ENCODE data around the gene TBC1D5. TPM values are rescaled to one million over a fixed set of nuclear protein-coding genes. Genes with fewer than 3 reads are reported as not detected.

The TBC1D5 gene
- total RNA-seq, 1 donor from 2014 or later = 67.7 TPM

DNA sequence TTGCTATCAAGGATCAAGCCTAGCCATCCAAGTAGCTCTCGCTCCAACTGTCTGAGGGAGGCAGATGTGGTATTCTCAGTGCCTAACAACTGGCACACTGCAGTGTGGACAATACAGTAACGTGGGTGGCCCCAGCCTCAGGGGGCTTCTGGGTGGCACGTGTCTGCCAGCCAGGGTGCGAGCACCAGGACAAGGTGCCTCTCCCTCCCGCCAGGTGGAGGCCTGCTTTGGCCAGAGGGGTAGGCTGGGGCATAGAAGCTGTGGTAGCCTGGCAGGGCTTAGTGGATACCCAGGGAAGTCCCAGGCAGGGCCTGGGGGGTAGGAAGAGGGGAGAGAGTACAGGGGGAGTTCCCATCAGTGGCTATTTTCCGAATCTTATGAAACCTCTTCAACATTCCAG is 623.7 kb downstream of the TBC1D5 start:
- DNase-seq (ENCODE audit: low read depth, low spot score) = no peak

DNA sequence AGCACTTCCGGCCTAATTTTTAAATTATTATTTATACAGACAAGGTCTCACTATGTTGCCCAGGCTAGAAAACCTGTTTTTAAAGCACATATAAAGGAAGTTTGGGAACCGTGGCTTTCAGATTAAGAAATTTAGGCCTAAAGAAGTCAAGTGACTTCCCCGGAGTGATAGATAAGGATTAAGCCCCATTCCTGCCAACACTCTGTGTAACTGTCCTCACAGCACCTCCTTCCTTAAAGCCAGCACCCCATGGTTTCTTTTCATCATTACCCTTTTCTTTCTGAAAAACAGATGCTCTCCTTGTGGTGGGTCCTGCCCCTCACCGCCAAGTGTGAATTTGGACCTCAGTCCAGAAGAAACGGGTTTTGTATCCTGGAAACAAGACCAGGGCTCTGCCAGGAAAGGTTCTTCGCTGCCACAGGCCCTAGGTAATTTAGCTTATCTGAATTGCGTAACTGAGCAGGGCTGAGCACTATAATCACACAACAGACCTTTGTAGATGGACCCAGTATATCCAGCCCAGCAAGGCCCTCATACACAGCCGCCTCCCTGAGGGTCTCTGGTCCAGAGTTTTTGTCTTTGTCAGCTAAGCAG is 626.3 kb downstream of the TBC1D5 start:
- no peak for DNase-seq (ENCODE audit: low read depth, low spot score)

DNA sequence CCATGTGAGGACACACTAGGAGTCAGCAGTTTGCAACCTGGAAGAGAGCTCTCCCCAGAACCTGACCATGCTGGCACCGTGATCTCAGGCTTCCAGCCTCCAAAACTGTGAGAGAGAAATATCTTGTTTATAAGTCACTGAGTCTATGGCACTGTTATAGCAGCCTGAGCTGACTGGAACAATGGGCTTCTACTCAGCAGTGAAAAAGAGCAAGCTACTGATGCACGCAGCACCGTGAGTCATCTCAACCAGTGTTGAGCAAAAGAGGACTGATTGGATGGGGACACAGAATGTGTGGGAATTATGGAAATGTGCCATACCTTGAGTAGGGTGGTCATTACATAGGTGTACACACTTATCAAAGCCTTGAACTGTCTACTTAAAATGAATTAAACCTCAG is 627.2 kb downstream of the TBC1D5 start:
- no peak for DNase-seq (ENCODE audit: low read depth, low spot score)

GRCh38 chr3:17111586-17111985 is 630.8 kb downstream of the TBC1D5 start:
- no peak for DNase-seq (ENCODE audit: low read depth, low spot score)

DNA sequence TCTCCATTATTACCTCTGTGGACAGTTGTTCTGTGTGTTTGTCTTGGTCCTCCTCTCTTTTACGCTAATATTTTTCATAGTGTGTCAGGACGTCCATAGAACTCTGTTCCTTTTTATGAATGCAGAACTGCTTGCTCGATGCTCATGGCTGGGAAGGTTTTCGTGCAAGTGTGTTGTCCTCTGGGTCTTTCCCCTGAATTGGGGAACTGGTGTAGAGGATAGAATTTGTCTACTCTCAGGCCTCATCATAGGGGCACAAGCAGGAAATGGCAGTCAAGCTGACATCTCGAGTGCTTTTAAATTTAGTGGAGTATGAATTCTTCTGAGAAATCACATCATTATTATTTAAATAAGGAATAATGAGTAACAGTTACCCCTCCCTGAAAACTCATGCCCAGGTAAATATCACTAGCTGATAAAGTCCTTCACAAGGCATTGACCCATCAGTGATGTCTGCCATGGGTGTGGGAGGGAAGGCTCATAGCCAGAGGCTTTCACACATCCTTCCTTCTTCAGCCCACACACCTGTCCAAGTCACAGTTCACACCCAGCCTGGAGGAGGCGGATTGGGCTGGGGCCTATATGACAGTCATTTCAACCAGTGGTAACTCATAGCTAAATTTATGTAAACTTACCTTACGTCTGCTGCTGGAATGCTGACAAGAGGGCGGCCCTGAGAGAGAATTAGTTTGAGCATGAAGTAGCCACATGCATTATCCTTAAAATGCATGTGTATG is 631.6 kb downstream of the TBC1D5 start:
- no peak for DNase-seq (ENCODE audit: low read depth, low spot score)

All from pulmonary artery endothelial cell (primary cell).